Stimulated activated CD4-positive, alpha-beta T cell treated with anti-CD3 and anti-CD28 coated beads, Interleukin-4, amount 100 ng/mL, for 1 hour (primary cell): ENCODE results near the gene RASSF3.
"Not testable (repeated sequence)": the region's sequence is repeated elsewhere in the genome, so short reads cannot be mapped to it uniquely, and the experiment has no call there.

Experiments
- DNase-seq: peaks from one replicate; pipeline ENCODE4 v3.0.0-alpha.2; 2020

The RASSF3 gene

GRCh38 chr12:64672925-64673409 lies 62.7 kb downstream of the RASSF3 start:
- DNase-seq, result peak; percentile 22

DNA sequence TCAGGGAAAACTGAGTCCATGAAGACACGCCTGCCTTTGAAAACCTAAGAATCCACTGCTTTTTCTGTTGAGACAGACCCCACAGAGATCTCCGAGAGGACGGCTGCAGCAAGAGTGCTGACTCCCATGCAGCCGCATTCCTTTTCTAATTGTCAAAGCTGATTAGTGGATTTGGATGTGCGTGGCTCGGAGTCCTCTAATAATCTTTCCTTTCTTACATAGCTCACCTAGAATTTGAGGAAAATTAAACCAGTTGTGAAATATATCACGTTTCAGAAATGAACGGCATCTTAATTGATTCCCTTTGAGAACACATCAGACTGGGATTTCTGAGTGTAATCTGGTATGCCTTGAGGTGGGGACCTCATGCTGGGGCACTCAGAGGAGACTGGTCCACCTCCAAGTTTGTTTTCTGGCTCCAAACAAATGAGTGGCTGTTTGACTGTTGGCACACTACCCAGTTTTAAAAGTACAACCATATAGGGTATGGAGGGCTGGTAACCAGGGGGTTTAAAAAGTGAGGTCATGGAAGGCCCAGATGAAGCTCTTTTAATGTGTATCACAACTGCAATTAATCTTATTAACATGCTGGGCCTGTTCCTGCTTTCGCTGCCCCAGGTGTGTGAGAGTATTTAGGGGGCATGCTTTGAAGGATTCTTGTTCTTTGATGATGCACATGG lies 63.3 kb downstream of the RASSF3 start:
- no peak for DNase-seq

DNA sequence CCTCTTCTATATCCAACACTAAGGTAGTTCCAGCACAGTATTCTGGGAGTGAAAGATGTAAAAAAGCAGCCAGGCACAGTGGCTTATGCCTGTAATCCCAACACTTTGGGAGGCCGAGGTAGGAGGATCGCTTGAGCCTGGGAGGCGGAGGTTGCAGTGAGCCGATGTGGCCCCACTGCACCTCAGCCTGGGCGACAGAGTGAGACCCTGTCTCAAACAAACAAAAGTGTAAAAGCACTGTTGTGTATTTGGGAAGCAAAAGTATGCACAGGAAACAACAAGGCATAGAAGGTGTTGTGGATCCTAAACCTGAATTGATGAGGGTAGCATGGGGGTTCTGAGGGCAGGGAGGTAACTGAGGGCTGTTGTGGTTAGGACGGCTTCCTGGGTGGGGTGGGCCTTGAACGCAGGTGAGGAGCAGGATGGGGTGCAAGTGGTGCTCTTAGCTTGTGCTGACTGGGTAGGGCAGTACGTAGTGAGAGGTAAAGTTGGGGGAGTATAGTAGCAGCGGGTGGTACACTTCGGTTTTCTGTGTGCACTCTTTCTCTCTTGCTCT lies 64.2 kb downstream of the RASSF3 start:
- no peak for DNase-seq

- no peak for DNase-seq
These were observed 65.5 kb downstream of the RASSF3 start for GRCh38 chr12:64675795-64676194.

DNA sequence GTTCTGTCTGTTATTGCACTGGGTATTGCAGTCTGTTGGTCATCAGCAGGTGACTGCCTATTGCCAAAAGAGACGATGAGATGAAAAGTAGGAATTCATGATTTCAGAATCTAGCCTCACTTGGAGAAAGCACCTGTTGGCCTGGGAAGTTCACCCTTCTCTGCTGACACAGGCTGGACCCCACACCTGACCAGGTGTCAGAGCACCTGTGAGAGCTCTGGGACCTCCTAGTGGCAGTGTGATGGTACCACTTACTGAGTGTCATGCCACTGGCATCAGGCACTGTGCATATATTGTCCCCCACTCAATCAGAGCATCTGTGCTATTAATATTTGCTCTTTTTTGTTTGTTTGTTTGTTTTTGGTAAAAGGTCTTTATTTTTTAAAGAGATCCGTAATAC lies 68.0 kb downstream of the RASSF3 start:
- DNase-seq, result no peak

DNA sequence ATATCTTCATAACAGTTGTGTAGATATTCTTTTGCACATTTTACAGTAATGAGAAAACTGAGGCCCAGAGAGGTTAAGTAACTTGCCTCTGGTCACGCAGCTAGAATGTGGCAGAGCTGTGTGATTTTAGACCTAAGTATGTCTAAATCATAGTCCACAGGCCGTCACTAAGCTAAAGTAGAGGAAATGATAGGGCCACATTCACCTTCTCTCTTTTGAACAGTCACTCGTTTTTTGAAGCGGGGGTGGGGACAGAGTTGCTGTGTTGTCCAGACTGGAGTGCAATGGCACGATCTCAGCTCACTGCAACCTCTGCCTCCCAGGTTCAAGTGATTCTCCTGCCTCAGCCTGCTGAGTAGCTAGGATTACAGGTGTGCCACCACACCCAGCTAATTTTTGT lies 68.5 kb downstream of the RASSF3 start:
- DNase-seq, result no peak

DNA sequence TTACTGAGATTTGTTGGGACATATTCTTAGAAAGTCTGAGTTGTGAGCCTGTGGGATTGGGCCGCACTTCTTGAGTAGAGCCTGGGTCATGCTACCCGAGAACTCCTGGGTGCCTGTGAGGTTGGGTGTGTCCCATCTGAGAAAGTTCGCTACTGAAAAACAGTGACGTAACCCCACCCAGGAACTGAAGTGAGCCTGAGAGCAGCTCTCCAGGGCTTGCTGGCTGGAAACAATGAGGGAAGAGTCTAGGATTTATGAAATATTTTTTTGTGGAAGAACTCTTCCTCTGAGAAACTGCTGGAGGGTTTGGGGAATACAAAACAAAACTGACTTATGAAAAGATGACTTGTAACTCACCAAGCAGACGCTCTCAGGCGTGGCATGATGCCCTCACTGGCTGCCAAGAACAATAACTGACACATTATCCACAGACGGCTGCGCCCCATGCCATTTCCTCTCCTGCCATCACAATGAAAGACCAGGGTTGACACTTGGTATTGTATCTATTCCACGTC lies 69.2 kb downstream of the RASSF3 start:
- peak; percentile 41 for DNase-seq

DNA sequence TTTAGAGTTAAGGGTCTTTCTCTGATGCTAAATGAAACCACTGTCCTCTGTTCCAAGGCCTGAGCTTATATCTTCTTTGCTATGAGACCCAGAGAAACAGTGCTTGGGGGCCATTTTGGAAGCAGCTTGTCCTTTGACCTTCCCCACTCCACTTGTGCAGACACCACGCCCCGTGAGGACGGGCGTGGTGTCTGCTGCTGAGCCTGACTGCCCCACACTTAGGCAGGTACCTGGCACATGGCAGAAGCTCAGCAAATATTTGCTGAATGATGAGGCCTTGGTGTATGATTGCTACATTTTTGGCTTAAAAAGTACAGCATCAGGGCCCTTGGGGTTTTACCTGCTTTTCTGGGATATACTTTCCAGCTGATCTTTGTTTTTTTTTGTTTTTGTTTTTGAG lies 69.9 kb downstream of the RASSF3 start:
- no peak for DNase-seq

- DNase-seq, result no peak
These were observed 71.1 kb downstream of the RASSF3 start for GRCh38 chr12:64681200-64682052.

GRCh38 chr12:64682572-64683277 lies 72.4 kb downstream of the RASSF3 start:
- no peak for DNase-seq

- DNase-seq, result no peak
These were observed 73.7 kb downstream of the RASSF3 start for GRCh38 chr12:64683816-64684543.

- DNase-seq, result peak; percentile 18
These were observed 74.8 kb downstream of the RASSF3 start for GRCh38 chr12:64685050-64685449.

GRCh38 chr12:64685605-64686004 lies 75.3 kb downstream of the RASSF3 start:
- DNase-seq, result no peak

DNA sequence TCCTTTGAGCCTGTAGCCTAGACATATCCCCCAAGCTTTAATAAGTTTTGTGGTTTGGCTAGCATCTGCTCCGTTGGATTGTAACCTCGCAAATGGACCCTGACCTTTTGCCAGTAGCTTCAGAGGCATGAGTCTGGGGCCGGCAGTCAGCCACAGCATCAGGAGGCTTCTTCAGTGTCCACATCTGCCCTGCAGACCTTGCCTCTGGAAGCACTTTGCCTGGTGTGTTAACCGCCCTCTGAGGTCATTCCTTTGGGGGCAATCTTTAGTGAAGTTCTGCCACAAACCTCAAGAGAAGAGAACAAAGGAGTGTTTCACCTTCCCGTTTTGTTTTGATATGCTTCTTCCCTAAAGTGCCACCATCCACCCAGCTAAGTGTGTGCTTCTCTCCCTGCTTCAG lies 77.5 kb downstream of the RASSF3 start:
- DNase-seq, result no peak

DNA sequence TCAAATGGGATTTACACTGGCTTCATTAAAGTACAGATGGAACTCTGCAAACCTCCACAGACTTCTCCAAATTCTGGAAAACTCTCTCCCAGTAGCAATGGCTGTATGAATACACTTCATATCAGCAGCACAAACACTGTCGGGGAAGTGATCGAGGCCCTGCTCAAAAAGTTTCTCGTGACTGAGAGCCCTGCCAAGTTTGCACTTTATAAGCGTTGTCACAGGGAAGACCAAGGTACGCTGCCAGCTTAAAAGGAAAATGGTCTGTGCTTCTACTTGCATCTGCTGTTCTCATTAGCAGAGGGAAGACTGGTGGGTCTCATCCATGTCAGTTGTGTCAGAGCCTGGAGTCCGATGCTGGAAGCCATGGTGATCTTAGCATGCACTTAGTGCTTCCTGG lies 77.9 kb downstream of the RASSF3 start:
- no peak for DNase-seq

GRCh38 chr12:64688715-64689114 lies 78.4 kb downstream of the RASSF3 start:
- DNase-seq, result no peak

- not testable (repeated sequence) for DNase-seq
These were observed 79.9 kb downstream of the RASSF3 start for GRCh38 chr12:64690236-64690635.

GRCh38 chr12:64691227-64691794 lies 81.0 kb downstream of the RASSF3 start:
- DNase-seq, result no peak

GRCh38 chr12:64691795-64692583 lies 81.7 kb downstream of the RASSF3 start:
- DNase-seq, result no peak

- no peak for DNase-seq
These were observed 84.1 kb downstream of the RASSF3 start for GRCh38 chr12:64694130-64695040.
